H1 (cell line): ENCODE data around the gene NEDD4L. TPM values are rescaled to one million over a fixed set of nuclear protein-coding genes. Genes with fewer than 3 reads are reported as not detected.

Source experiments
- CTCF ChIA-PET: fragments of 300-600 bp; sonication (Branson Sonifier 250); formaldehyde crosslinking; loops from one replicate; lab custom pipeline; 2021; ENCODE audit not compliant: partially characterized antibody; lab: Charles Lee
- POLR2A ChIA-PET: fragments of 300-600 bp; sonication (Branson Sonifier 250); formaldehyde crosslinking; loops from one replicate; lab custom pipeline; 2021; ENCODE audit warnings: inconsistent platforms; ENCODE audit not compliant: partially characterized antibody; lab: Charles Lee
- DNase-seq, 2 experiments: peaks; one replicate each; pipeline versions ENCODE4 v3.0.0 to v3.0.0-alpha.2; 2010 to 2022; ENCODE audit warnings: low spot score in 2 of 2, low read depth in 1 of 2, mixed read lengths in 1 of 2
- FAIRE-seq: peaks from 2 replicates; lab custom pipeline; 2011; peaks lifted over from hg19 to GRCh38; lab: Jason Lieb, UNC
- H2AFZ ChIP-seq: 2 replicates; pipeline ENCODE4 v1.8.1; 2012; ENCODE audit warnings: low read length, inconsistent platforms
- H2AK5ac ChIP-seq: 2 replicates; pipeline ENCODE4 v1.6.1; 2013; ENCODE audit warnings: low read depth, low read length
- H2BK120ac ChIP-seq: replicated peaks from 2 replicates; pipeline ENCODE3; 2013; ENCODE audit warnings: low read depth, low read length, inconsistent platforms
- H2BK12ac ChIP-seq: 2 replicates; pipeline ENCODE4 v1.6.1; 2013; ENCODE audit warnings: low read depth, low read length
- H2BK15ac ChIP-seq: 2 replicates; pipeline ENCODE4 v1.6.1; 2013; ENCODE audit warnings: low read length
- H2BK20ac ChIP-seq: 2 replicates; pipeline ENCODE4 v1.6.1; 2013; ENCODE audit warnings: low read length
- H2BK5ac ChIP-seq: 2 replicates; pipeline ENCODE4 v1.6.1; 2013; ENCODE audit warnings: low read depth, low read length
- H3K14ac ChIP-seq: 2 replicates; pipeline ENCODE4 v1.6.1; 2013; ENCODE audit warnings: inconsistent platforms; ENCODE audit not compliant: insufficient read length
- H3K18ac ChIP-seq: 2 replicates; pipeline ENCODE4 v1.6.1; 2013; ENCODE audit warnings: low read length; ENCODE audit errors: extremely low read depth
- H3K23ac ChIP-seq: 2 replicates; pipeline ENCODE4 v1.6.1; 2013; ENCODE audit warnings: inconsistent platforms; ENCODE audit not compliant: insufficient read length
- H3K23me2 ChIP-seq: 2 replicates; pipeline ENCODE4 v1.6.1; 2013; ENCODE audit warnings: low read depth, low read length
- H3K27ac ChIP-seq: 2 replicates; pipeline ENCODE4 v1.6.1; 2011; ENCODE audit warnings: low read depth, low read length, inconsistent platforms
- H3K27me3 ChIP-seq, 4 experiments: replicated peaks in 1 of 4; 1 replicate in 1 of 4; 2 replicates in 3 of 4; pipeline versions ENCODE4 v1.6.1 to v1.8.1; 2011 to 2013; ENCODE audit warnings: low read length in 3 of 4, mild to moderate bottlenecking in 3 of 4, inconsistent platforms in 2 of 4, mixed read lengths in 2 of 4, moderate library complexity in 1 of 4; ENCODE audit not compliant: control insufficient read depth in 3 of 4, insufficient read depth in 3 of 4; ENCODE audit errors: extremely low read depth in 1 of 4
- H3K36me3 ChIP-seq, 4 experiments: 2 replicates each; pipeline versions ENCODE4 v1.6.1 to v1.8.1; 2011 to 2013; ENCODE audit warnings: mild to moderate bottlenecking in 4 of 4, low read length in 3 of 4, moderate library complexity in 2 of 4, control low read depth in 1 of 4, inconsistent platforms in 1 of 4; ENCODE audit not compliant: insufficient read depth in 4 of 4, control insufficient read depth in 2 of 4
- H3K4ac ChIP-seq: replicated peaks from 2 replicates; pipeline ENCODE3; 2013; ENCODE audit warnings: low read length, low read depth, mixed read lengths, inconsistent platforms; ENCODE audit not compliant: insufficient read length
- H3K4me1 ChIP-seq, 4 experiments: replicated peaks in 1 of 4; 1 replicate in 1 of 4; 2 replicates in 3 of 4; pipeline versions ENCODE4 v1.6.1 to v1.8.1; 2011 to 2013; ENCODE audit warnings: low read length in 3 of 4, inconsistent platforms in 2 of 4, mixed read lengths in 1 of 4; ENCODE audit not compliant: insufficient read depth in 4 of 4, control insufficient read depth in 3 of 4
- H3K4me2 ChIP-seq, 2 experiments: 2 replicates each; pipeline versions ENCODE4 v1.6.1 to v1.8.1; 2011 to 2013; ENCODE audit warnings: low read depth in 2 of 2, low read length in 2 of 2, control low read depth in 1 of 2, inconsistent platforms in 1 of 2, mild to moderate bottlenecking in 1 of 2; ENCODE audit not compliant: insufficient read depth in 1 of 2
- H3K4me3 ChIP-seq, 4 experiments: fragments of 200-600, 300-600 bp in 1 of 4; sonication (generic), shearing (Covaris generic), sonication (Bioruptor Twin) in 1 of 4; 2 replicates each; pipeline versions ENCODE4 v1.5.1 to v1.8.1; 2011 to 2016; ENCODE audit warnings: low read length in 4 of 4, low read depth in 3 of 4, control low read depth in 2 of 4, inconsistent platforms in 2 of 4, mild to moderate bottlenecking in 2 of 4, mixed read lengths in 1 of 4, moderate library complexity in 1 of 4; ENCODE audit not compliant: insufficient read depth in 2 of 4; ENCODE audit errors: extremely low read depth in 1 of 4
- H3K56ac ChIP-seq: replicated peaks from 2 replicates; pipeline ENCODE3; 2013; ENCODE audit warnings: low read depth, mild to moderate bottlenecking, mixed read lengths, low read length, inconsistent platforms; ENCODE audit not compliant: insufficient read length
- H3K79me1 ChIP-seq: 2 replicates; pipeline ENCODE4 v1.6.1; 2013; ENCODE audit warnings: low read depth, low read length, control low read depth
- H3K79me2 ChIP-seq, 2 experiments: 2 replicates each; pipeline versions ENCODE4 v1.6.1 to v1.8.1; 2012 to 2013; ENCODE audit warnings: low read length in 2 of 2, mild to moderate bottlenecking in 2 of 2, inconsistent platforms in 1 of 2; ENCODE audit not compliant: insufficient read depth in 2 of 2, control insufficient read depth in 1 of 2
- H3K9ac ChIP-seq, 4 experiments: replicated peaks in 1 of 4; 1 replicate in 1 of 4; 2 replicates in 3 of 4; pipeline versions ENCODE4 v1.6.1 to v1.8.1; 2011 to 2013; ENCODE audit warnings: low read depth in 3 of 4, low read length in 3 of 4, control low read depth in 2 of 4, mild to moderate bottlenecking in 2 of 4, moderate library complexity in 2 of 4, inconsistent platforms in 1 of 4; ENCODE audit errors: extremely low read depth in 1 of 4
- H3K9me3 ChIP-seq, 2 experiments: 2 replicates each; pipeline versions ENCODE4 v1.6.1 to v1.8.1; 2012 to 2013; ENCODE audit warnings: mild to moderate bottlenecking in 2 of 2, moderate library complexity in 2 of 2, control low read depth in 1 of 2, inconsistent platforms in 1 of 2, low read depth in 1 of 2, low read length in 1 of 2, mixed read lengths in 1 of 2; ENCODE audit not compliant: insufficient read depth in 2 of 2
- H4K20me1 ChIP-seq, 2 experiments: replicated peaks in 1 of 2; 2 replicates each; pipeline versions ENCODE3 to v1.8.1; 2011 to 2013; ENCODE audit warnings: inconsistent platforms in 2 of 2, low read length in 2 of 2, mild to moderate bottlenecking in 1 of 2; ENCODE audit not compliant: insufficient read depth in 2 of 2, control insufficient read depth in 1 of 2
- H4K5ac ChIP-seq: 2 replicates; pipeline ENCODE4 v1.6.1; 2013; ENCODE audit warnings: low read length, low read depth, mixed read lengths, inconsistent platforms; ENCODE audit not compliant: insufficient read length
- H4K8ac ChIP-seq: 2 replicates; pipeline ENCODE4 v1.8.0; 2013; ENCODE audit warnings: mild to moderate bottlenecking, moderate library complexity, low read length, inconsistent platforms; ENCODE audit not compliant: insufficient read depth; ENCODE audit errors: extremely low read depth
- H4K91ac ChIP-seq: replicated peaks from 2 replicates; pipeline ENCODE3; 2013; ENCODE audit warnings: low read length, mixed read lengths, inconsistent platforms; ENCODE audit not compliant: insufficient read length
- CBX5 ChIP-seq: fragments of 300-800, 300-1000 bp; sonication (generic); IDR thresholded peaks from 2 replicates; pipeline ENCODE4 v1.7.1; 2016; ENCODE audit warnings: antibody characterized with exemption, low read length, low read depth
- CEBPB ChIP-seq: IDR thresholded peaks from 2 replicates; pipeline ENCODE4 v1.6.1; 2012; ENCODE audit warnings: low read depth, low read length
- CREB1 ChIP-seq: IDR thresholded peaks from 2 replicates; pipeline ENCODE4 v1.6.1; 2012; ENCODE audit warnings: inconsistent platforms
- KDM5A ChIP-seq: fragments of 200-600 bp; IDR thresholded peaks from 2 replicates; pipeline ENCODE4 v1.7.1; 2012; ENCODE audit warnings: mild to moderate bottlenecking, low read length, inconsistent platforms, mixed read lengths
- RBBP5 ChIP-seq: IDR thresholded peaks from 2 replicates; pipeline ENCODE4 v1.7.1; 2012; ENCODE audit warnings: low read depth, mild to moderate bottlenecking, inconsistent platforms, low read length, moderate library complexity, borderline replicate concordance
- SAP30 ChIP-seq: fragments of 300-600 bp; sonication (generic); IDR thresholded peaks from 2 replicates; pipeline ENCODE4 v1.7.1; 2012; ENCODE audit warnings: low read length, moderate library complexity, mild to moderate bottlenecking, inconsistent platforms; ENCODE audit not compliant: insufficient read depth, insufficient replicate concordance
- YY1 ChIP-seq: IDR thresholded peaks from 2 replicates; pipeline ENCODE4 v1.6.1; 2011; ENCODE audit warnings: low read depth, mild to moderate bottlenecking, low read length
- WGBS, 2 experiments: shearing (Covaris generic) in 1 of 2; methylation state at CpG; one replicate each; pipeline versions ENCODE4 v1.1.6 to v1.1.7; 2013 to 2015; ENCODE audit warnings: low lambda C conversion rate in 2 of 2, mixed read lengths in 2 of 2, inconsistent platforms in 1 of 2, low coverage in 1 of 2, missing lambda C conversion rate in 1 of 2; ENCODE audit not compliant: insufficient replicate concordance in 2 of 2, insufficient coverage in 1 of 2, insufficient read length in 1 of 2; ENCODE audit errors: extremely low coverage in 1 of 2, missing lambda C conversion rate in 1 of 2; 5-methylcytosine and 5-hydroxymethylcytosine counted together
- polyA plus RNA-seq, 7 experiments: library from polyadenylated mRNA; depleted of rRNA in 3 of 7; stranded (reverse) in 5 of 7; unstranded in 2 of 7; fragments of >200 nt in 5 of 7; fragments of 200-250 nt in 2 of 7; gene quantifications; 1 replicate in 5 of 7; 2 replicates in 1 of 7; 4 replicates in 1 of 7; pipeline versions ENCODE4 v1.2.1 to v1.2.3, GENCODE V29; 2011 to 2013; ENCODE audit warnings: missing spikeins in 2 of 7, mixed read lengths in 2 of 7
- total RNA-seq: library from RNA; stranded (reverse); fragmentation: NEBNext Ultra II Directional; extraction: Animal tissue kit (Norgen Biotek cat#: 25700); gene quantifications from 2 replicates; pipeline ENCODE4 v1.2.1, GENCODE V29; 2021

Gene NEDD4L
- total and polyA plus RNA-seq, 2 of the 8 experiments (the other 6 are each of a cell fraction or from before 2014, with no cell fraction given): 37.3 to 69.8 TPM

DNA sequence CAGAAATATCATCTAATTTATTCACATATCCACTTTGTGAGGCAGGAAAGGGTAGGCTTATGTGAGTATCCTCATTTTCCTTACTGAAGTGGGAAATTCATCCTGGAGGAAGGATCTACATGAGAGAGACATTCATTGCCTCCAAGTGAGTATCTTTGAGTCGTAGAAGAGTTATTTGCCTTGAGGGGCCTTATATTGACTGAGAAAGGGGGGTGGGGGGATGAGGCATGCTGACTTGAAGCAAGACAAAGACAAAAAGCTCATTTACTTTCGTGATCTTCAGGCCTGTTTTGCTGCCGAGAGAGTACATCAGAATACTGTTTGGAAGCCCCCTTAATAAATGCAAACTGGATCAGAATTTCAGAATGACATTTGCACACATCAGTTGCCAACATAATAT, 17.6 kb upstream of the NEDD4L start:
- FAIRE-seq (no peak), DNase-seq (no peak)
- WGBS, 2 experiments: 46% methylated on average over 3 of the region's 3 CpGs; no CpG with 5 or more reads in 1 of the 2 experiments
- Histone ChIP-seq H4K91ac (no peak overlapping the region), H3K23me2 (no peaks in the 10 kb centered on the region), H2BK15ac (no peak overlapping the region), H2AFZ (no peak overlapping the region), H2BK120ac (no peak overlapping the region), H3K14ac (no peak overlapping the region), H3K36me3 (no peaks in the 10 kb centered on the region), H3K27me3 (no peaks in the 10 kb centered on the region; a peak in 1 of 7 replicates), H2AK5ac (no peak overlapping the region), H4K20me1 (no peaks in the 10 kb centered on the region), H3K23ac (no peak overlapping the region), H2BK5ac (no peak overlapping the region), H4K8ac (no peak overlapping the region), H3K18ac (no peak overlapping the region), H3K27ac (peak overlapping the region; percentile 52; the same call in 1 of the 2 replicates), H3K4ac (no peak overlapping the region), H3K4me1 (peaks cover 0 to 5% (median 3%) of the 10 kb centered on the region in 4 experiments; a peak in 4 of 7 replicates), H3K9me3 (no peaks in the 10 kb centered on the region), H3K4me3 (no peak overlapping the region), H3K9ac (peak overlapping the region in 1 of 4 experiments; percentile 14; a peak in 1 of 7 replicates), H2BK12ac (no peak overlapping the region), H3K4me2 (peak overlapping the region; percentile 6 to 43; a peak in 1 of 4 replicates), H4K5ac (no peak overlapping the region), H3K79me2 (no peaks in the 10 kb centered on the region), H2BK20ac (no peak overlapping the region), H3K56ac (no peak overlapping the region), H3K79me1 (no peaks in the 10 kb centered on the region)
- TF ChIP-seq KDM5A (no peak), CEBPB (no peak), SAP30 (no peak), YY1 (no peak), CREB1 (no peak), RBBP5 (no peak), CBX5 (no peak)
- ChIA-PET POLR2A (interaction anchor here (1.1 kb wide), 1 partner anchor 69 kb away, joined by 3 read pairs; no protein-coding TSS in a partner anchor), CTCF (interaction anchor here (0.7 to 3.4 kb wide), 7 partner anchors 11 to 144 kb away, joined by 3 to 11 read pairs (median 3); partner anchors contain the start of gene NEDD4L)
